ENCODE data around the gene PIP5K1C.

DNA sequence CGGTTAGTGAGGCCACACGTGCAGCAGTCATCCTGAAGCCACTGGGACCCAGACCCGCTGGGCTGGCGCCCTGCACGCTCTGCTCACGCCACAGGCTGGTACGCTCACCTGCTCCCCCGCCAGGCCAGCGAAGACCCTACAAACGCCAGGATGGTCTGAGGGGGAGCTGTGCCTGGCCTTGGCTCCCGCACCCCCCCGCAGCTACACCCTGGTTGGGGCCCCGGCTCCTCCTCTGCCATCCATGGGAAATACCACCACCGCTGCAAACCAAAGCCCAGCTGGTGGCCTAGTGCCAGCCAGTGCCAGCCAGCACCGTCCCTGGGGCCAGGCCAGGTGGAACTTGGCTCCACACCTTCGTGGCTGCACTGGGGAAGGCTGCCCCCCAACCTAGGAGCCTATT, 50.4 kb downstream of the PIP5K1C start:
- TF ChIP-seq TARDBP (IDR thresholded peaks at IDR 0.05; ENCODE audit: borderline replicate concordance) = no peak
- TF ChIP-seq FOXM1 (IDR thresholded peaks at IDR 0.05; ENCODE audit: low read depth, low read length) = no peak
- TF ChIP-seq, protein P1, sequence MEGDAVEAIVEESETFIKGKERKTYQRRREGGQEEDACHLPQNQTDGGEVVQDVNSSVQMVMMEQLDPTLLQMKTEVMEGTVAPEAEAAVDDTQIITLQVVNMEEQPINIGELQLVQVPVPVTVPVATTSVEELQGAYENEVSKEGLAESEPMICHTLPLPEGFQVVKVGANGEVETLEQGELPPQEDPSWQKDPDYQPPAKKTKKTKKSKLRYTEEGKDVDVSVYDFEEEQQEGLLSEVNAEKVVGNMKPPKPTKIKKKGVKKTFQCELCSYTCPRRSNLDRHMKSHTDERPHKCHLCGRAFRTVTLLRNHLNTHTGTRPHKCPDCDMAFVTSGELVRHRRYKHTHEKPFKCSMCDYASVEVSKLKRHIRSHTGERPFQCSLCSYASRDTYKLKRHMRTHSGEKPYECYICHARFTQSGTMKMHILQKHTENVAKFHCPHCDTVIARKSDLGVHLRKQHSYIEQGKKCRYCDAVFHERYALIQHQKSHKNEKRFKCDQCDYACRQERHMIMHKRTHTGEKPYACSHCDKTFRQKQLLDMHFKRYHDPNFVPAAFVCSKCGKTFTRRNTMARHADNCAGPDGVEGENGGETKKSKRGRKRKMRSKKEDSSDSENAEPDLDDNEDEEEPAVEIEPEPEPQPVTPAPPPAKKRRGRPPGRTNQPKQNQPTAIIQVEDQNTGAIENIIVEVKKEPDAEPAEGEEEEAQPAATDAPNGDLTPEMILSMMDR (IDR thresholded peaks at IDR 0.05 in 2 of 3, conservative IDR thresholded peaks at IDR 0.05 in 1 of 3; ENCODE audit: control insufficient read depth in 2 of 3, extremely low read depth in 1 of 3, insufficient read depth in 1 of 3, low read depth in 3 of 3, low read length in 3 of 3) = no peak
- TF ChIP-seq NBN (IDR thresholded peaks at IDR 0.05) = no peak
- TF ChIP-seq ZNF217 (IDR thresholded peaks at IDR 0.05) = no peak
- no peak for TF ChIP-seq CREB1 (IDR thresholded peaks at IDR 0.05; ENCODE audit: low read depth)
- TF ChIP-seq SIN3A (IDR thresholded peaks at IDR 0.05; ENCODE audit: low read depth, low read length) = no peak
- no peak for TF ChIP-seq TAF1 (IDR thresholded peaks at IDR 0.05; ENCODE audit: borderline replicate concordance, low read depth, low read length)
